Stimulated activated naive CD8-positive, alpha-beta T cell treated with anti-CD3 and anti-CD28 coated beads, Interleukin-15, Interleukin-2, amounts not matched to agents 100 ng/mL and 50 ng/mL, for 24 hours (primary cell): Measurements from ENCODE around the gene MMP11.

Experiments used
- H3K27ac Mint-ChIP-seq: one replicate; pipeline ENCODE4 v1.8.0; 2021; ENCODE audit warnings: mild to moderate bottlenecking, mixed read lengths
- H3K27me3 Mint-ChIP-seq: one replicate; pipeline ENCODE4 v1.8.0; 2021; ENCODE audit warnings: mixed read lengths
- H3K36me3 Mint-ChIP-seq: one replicate; pipeline ENCODE4 v1.8.0; 2021; ENCODE audit warnings: low read depth, mixed read lengths
- H3K4me1 Mint-ChIP-seq: one replicate; pipeline ENCODE4 v1.8.0; 2021; ENCODE audit warnings: low read depth, mixed read lengths
- H3K4me3 Mint-ChIP-seq: one replicate; pipeline ENCODE4 v1.8.0; 2021; ENCODE audit warnings: mild to moderate bottlenecking, mixed read lengths
- H3K9me3 Mint-ChIP-seq: one replicate; pipeline ENCODE4 v1.8.0; 2021; ENCODE audit warnings: mixed read lengths

The MMP11 gene

GRCh38 chr22:23823331-23823791, 50.7 kb downstream of the MMP11 start:
- no peaks in the 10 kb centered on the region for H3K27me3 Mint-ChIP-seq
- no peaks in the 10 kb centered on the region for H3K9me3 Mint-ChIP-seq
- no peak overlapping the region for H3K27ac Mint-ChIP-seq
- peaks cover 16% of the 10 kb centered on the region for H3K4me1 Mint-ChIP-seq
- peaks cover 45% of the 10 kb centered on the region for H3K36me3 Mint-ChIP-seq
- H3K4me3 Mint-ChIP-seq: no peak overlapping the region

- Mint-ChIP-seq H3K9me3 (no peaks in the 10 kb centered on the region), H3K4me3 (no peak overlapping the region), H3K27ac (no peak overlapping the region), H3K27me3 (no peaks in the 10 kb centered on the region), H3K36me3 (peaks cover 46% of the 10 kb centered on the region), H3K4me1 (peaks cover 13% of the 10 kb centered on the region)
Observed at GRCh38 chr22:23824476-23825245, 52.0 kb downstream of the MMP11 start.

GRCh38 chr22:23825246-23825905, 52.7 kb downstream of the MMP11 start:
- no peak overlapping the region for H3K27ac Mint-ChIP-seq
- H3K4me1 Mint-ChIP-seq: peaks cover 7% of the 10 kb centered on the region
- no peaks in the 10 kb centered on the region for H3K27me3 Mint-ChIP-seq
- H3K9me3 Mint-ChIP-seq: no peaks in the 10 kb centered on the region
- H3K36me3 Mint-ChIP-seq: peaks cover 46% of the 10 kb centered on the region
- H3K4me3 Mint-ChIP-seq: no peak overlapping the region

- H3K27me3 Mint-ChIP-seq: no peaks in the 10 kb centered on the region
- peaks cover 47% of the 10 kb centered on the region for H3K36me3 Mint-ChIP-seq
- H3K4me1 Mint-ChIP-seq: no peaks in the 10 kb centered on the region
- no peaks in the 10 kb centered on the region for H3K9me3 Mint-ChIP-seq
- H3K4me3 Mint-ChIP-seq: no peak overlapping the region
- peak overlapping the region; percentile 61 for H3K27ac Mint-ChIP-seq
Observed at GRCh38 chr22:23826510-23827350, 54.1 kb downstream of the MMP11 start.

- H3K27ac Mint-ChIP-seq: no peak overlapping the region
- H3K36me3 Mint-ChIP-seq: peaks cover 45% of the 10 kb centered on the region
- no peak overlapping the region for H3K4me3 Mint-ChIP-seq
- no peaks in the 10 kb centered on the region for H3K27me3 Mint-ChIP-seq
- H3K4me1 Mint-ChIP-seq: no peaks in the 10 kb centered on the region
- H3K9me3 Mint-ChIP-seq: no peaks in the 10 kb centered on the region
Observed at GRCh38 chr22:23827351-23827995, 54.8 kb downstream of the MMP11 start.

GRCh38 chr22:23828800-23829680, 56.4 kb downstream of the MMP11 start:
- Mint-ChIP-seq H3K4me1 (no peaks in the 10 kb centered on the region), H3K4me3 (no peak overlapping the region), H3K27ac (peak overlapping the region; percentile 42), H3K9me3 (no peaks in the 10 kb centered on the region), H3K36me3 (peaks cover 36% of the 10 kb centered on the region), H3K27me3 (no peaks in the 10 kb centered on the region)

GRCh38 chr22:23829845-23830372, 57.3 kb downstream of the MMP11 start:
- H3K4me1 Mint-ChIP-seq: no peaks in the 10 kb centered on the region

GRCh38 chr22:23831261-23831660, 58.6 kb downstream of the MMP11 start:
- Mint-ChIP-seq H3K4me3 (no peak overlapping the region), H3K27me3 (no peaks in the 10 kb centered on the region), H3K36me3 (peaks cover 33% of the 10 kb centered on the region), H3K9me3 (no peaks in the 10 kb centered on the region), H3K27ac (no peak overlapping the region), H3K4me1 (no peaks in the 10 kb centered on the region)

More at GRCh38 chr22:23829845-23830372, 57.3 kb downstream of the MMP11 start:
- Mint-ChIP-seq H3K9me3 (no peaks in the 10 kb centered on the region), H3K27ac (no peak overlapping the region), H3K36me3 (peaks cover 36% of the 10 kb centered on the region), H3K4me3 (no peak overlapping the region), H3K27me3 (no peaks in the 10 kb centered on the region)

GRCh38 chr22:23831781-23832180, 59.1 kb downstream of the MMP11 start:
- Mint-ChIP-seq H3K27me3 (no peaks in the 10 kb centered on the region), H3K9me3 (no peaks in the 10 kb centered on the region), H3K4me3 (no peak overlapping the region), H3K4me1 (peaks cover 3% of the 10 kb centered on the region), H3K36me3 (peaks cover 29% of the 10 kb centered on the region), H3K27ac (no peak overlapping the region)

GRCh38 chr22:23832226-23833016, 59.8 kb downstream of the MMP11 start:
- no peak overlapping the region for H3K27ac Mint-ChIP-seq
- H3K9me3 Mint-ChIP-seq: no peaks in the 10 kb centered on the region
- no peaks in the 10 kb centered on the region for H3K27me3 Mint-ChIP-seq
- peaks cover 29% of the 10 kb centered on the region for H3K36me3 Mint-ChIP-seq
- H3K4me3 Mint-ChIP-seq: no peak overlapping the region
- H3K4me1 Mint-ChIP-seq: peaks cover 6% of the 10 kb centered on the region

- H3K27me3 Mint-ChIP-seq: no peaks in the 10 kb centered on the region
- no peak overlapping the region for H3K27ac Mint-ChIP-seq
- no peak overlapping the region for H3K4me3 Mint-ChIP-seq
- H3K4me1 Mint-ChIP-seq: peaks cover 11% of the 10 kb centered on the region
- H3K36me3 Mint-ChIP-seq: peaks cover 29% of the 10 kb centered on the region
- H3K9me3 Mint-ChIP-seq: no peaks in the 10 kb centered on the region
Observed at GRCh38 chr22:23833017-23833751, 60.5 kb downstream of the MMP11 start.
